Endothelial cell of umbilical vein (primary cell): Measurements from ENCODE around the gene KBTBD3.

Experiments used
- CTCF ChIP-seq, 2 donors: IDR thresholded peaks; 1 replicate in 1 of 2; 2 replicates in 1 of 2; pipeline ENCODE4 v1.5.1; 2011; ENCODE audit warnings: low read length in 2 of 2, mild to moderate bottlenecking in 2 of 2, moderate library complexity in 2 of 2, control low read depth in 1 of 2, inconsistent platforms in 1 of 2, low read depth in 1 of 2; ENCODE audit not compliant: insufficient read depth in 1 of 2; ENCODE audit errors: extremely low read depth in 1 of 2
- MAX ChIP-seq: IDR thresholded peaks from 2 replicates; pipeline ENCODE4 v1.6.1; 2011; ENCODE audit not compliant: insufficient read depth, insufficient read length
- MYC ChIP-seq: IDR thresholded peaks from one replicate; pipeline ENCODE4 v1.6.1; 2011; ENCODE audit warnings: mild to moderate bottlenecking, low read depth, low read length
- POLR2A ChIP-seq: IDR thresholded peaks from 2 replicates; pipeline ENCODE4 v1.6.1; 2012; ENCODE audit warnings: low read depth, mild to moderate bottlenecking, control low read depth, low read length

GRCh38 chr11:106001304-106002012, 75.7 kb downstream of the KBTBD3 start:
- TF ChIP-seq MAX (no peak), MYC (no peak), CTCF (IDR thresholded peaks at IDR 0.05; ENCODE audit: extremely low read depth in 1 of 2, insufficient read depth in 1 of 2, low read depth in 1 of 2, low read length in 2 of 2) (no peak), POLR2A (no peak)
